GM10248 (cell line): ENCODE results near the gene CDK4.

Experiments used
- CTCF ChIA-PET: fragments of 300-600 bp; sonication (Branson Sonifier 250); formaldehyde crosslinking; extraction: SDS; loops from one replicate; lab custom pipeline; 2021; ENCODE audit warnings: antibody characterized with exemption; lab: Yijun Ruan, JAX
- POLR2A ChIA-PET: fragments of 350-650 bp; sonication (Branson Sonifier 250); formaldehyde crosslinking; extraction: SDS; loops from one replicate; lab custom pipeline; 2020; ENCODE audit warnings: antibody characterized with exemption; lab: Yijun Ruan, JAX
- DNase-seq: peaks from one replicate; pipeline ENCODE4 v3.0.0; 2012; ENCODE audit errors: extremely low spot score
- CTCF ChIP-seq: IDR thresholded peaks from 2 replicates; pipeline ENCODE4 v1.5.1; 2012; ENCODE audit warnings: mild to moderate bottlenecking, low read depth; ENCODE audit errors: extremely low read depth, missing control alignments, control extremely low read depth

Gene CDK4

GRCh38 chr12:57729321-57729844 lies 22.7 kb downstream of the CDK4 start:
- CTCF ChIA-PET: interaction anchor here (1.2 to 1.6 kb wide), 3 partner anchors 12 to 29 kb away, joined by 3 to 5 read pairs (median 3); no protein-coding TSS in a partner anchor
- no peak for TF ChIP-seq CTCF
- POLR2A ChIA-PET: no interaction called here
- peak; percentile 6 for DNase-seq

- ChIA-PET CTCF (interaction anchor here (1.9 kb wide), 1 partner anchor 13 kb away, joined by 4 read pairs; no protein-coding TSS in a partner anchor), POLR2A (no interaction called here)
- peak; percentile 7 for DNase-seq
- TF ChIP-seq CTCF: no peak
Observed at GRCh38 chr12:57727758-57728395, 24.2 kb downstream of the CDK4 start.

GRCh38 chr12:57726884-57727757 lies 25.0 kb downstream of the CDK4 start:
- POLR2A ChIA-PET: no interaction called here
- TF ChIP-seq CTCF: no peak
- CTCF ChIA-PET: interaction anchor here (1.2 to 1.9 kb wide), 3 partner anchors 8 to 14 kb away, joined by 4 to 5 read pairs (median 5); no protein-coding TSS in a partner anchor
- DNase-seq: peak; percentile 11

GRCh38 chr12:57726151-57726883 lies 25.8 kb downstream of the CDK4 start:
- POLR2A ChIA-PET: no interaction called here
- peak; percentile 39 for TF ChIP-seq CTCF
- CTCF ChIA-PET: interaction anchor here (0.7 to 3.0 kb wide), 7 partner anchors 9 to 33 kb away, joined by 3 to 13 read pairs (median 4); partner anchors contain the start of gene OS9
- peak; percentile 16 for DNase-seq

- ChIA-PET POLR2A (no interaction called here), CTCF (interaction anchor here (0.9 to 3.0 kb wide), 7 partner anchors 9 to 140 kb away, joined by 3 to 13 read pairs (median 4); partner anchors contain the start of gene OS9)
- DNase-seq: peak; percentile 13
- TF ChIP-seq CTCF: no peak
Observed at GRCh38 chr12:57725851-57726150, 26.3 kb downstream of the CDK4 start.
